Kidney epithelial cell (primary cell): ENCODE measurements around the gene ZFAND3. TPM values are rescaled to one million over a fixed set of nuclear protein-coding genes. Genes with fewer than 3 reads are reported as not detected.

Experiments
- DNase-seq: peaks from one replicate; pipeline ENCODE4 v3.0.0-alpha.2; 2010; ENCODE audit warnings: low read depth
- H3K27me3 ChIP-seq: 2 replicates; pipeline ENCODE4 v1.6.0; 2011; ENCODE audit warnings: low read length; ENCODE audit not compliant: control insufficient read depth, insufficient read depth
- H3K36me3 ChIP-seq: 2 replicates; pipeline ENCODE4 v1.5.1; 2011; ENCODE audit warnings: low read length; ENCODE audit not compliant: control insufficient read depth, insufficient read depth
- H3K4me3 ChIP-seq: 2 replicates; pipeline ENCODE4 v1.5.1; 2011; ENCODE audit warnings: low read depth, mild to moderate bottlenecking, control low read depth, low read length
- total RNA-seq: library from RNA; depleted of rRNA; stranded (reverse); fragments of >200 nt; gene quantifications from 2 replicates; pipeline ENCODE4 v1.2.3, GENCODE V29; 2015
- TF ChIP-seq, protein P1 (sequence below): IDR thresholded peaks from 2 replicates; pipeline ENCODE4 v1.5.1; 2011; ENCODE audit warnings: mild to moderate bottlenecking, moderate library complexity, low read length, control low read depth, inconsistent platforms; ENCODE audit not compliant: insufficient read depth, poor library complexity, severe bottlenecking

ZFAND3 gene
- total RNA-seq, 1 donor from 2014 or later = 49.4 TPM

DNA sequence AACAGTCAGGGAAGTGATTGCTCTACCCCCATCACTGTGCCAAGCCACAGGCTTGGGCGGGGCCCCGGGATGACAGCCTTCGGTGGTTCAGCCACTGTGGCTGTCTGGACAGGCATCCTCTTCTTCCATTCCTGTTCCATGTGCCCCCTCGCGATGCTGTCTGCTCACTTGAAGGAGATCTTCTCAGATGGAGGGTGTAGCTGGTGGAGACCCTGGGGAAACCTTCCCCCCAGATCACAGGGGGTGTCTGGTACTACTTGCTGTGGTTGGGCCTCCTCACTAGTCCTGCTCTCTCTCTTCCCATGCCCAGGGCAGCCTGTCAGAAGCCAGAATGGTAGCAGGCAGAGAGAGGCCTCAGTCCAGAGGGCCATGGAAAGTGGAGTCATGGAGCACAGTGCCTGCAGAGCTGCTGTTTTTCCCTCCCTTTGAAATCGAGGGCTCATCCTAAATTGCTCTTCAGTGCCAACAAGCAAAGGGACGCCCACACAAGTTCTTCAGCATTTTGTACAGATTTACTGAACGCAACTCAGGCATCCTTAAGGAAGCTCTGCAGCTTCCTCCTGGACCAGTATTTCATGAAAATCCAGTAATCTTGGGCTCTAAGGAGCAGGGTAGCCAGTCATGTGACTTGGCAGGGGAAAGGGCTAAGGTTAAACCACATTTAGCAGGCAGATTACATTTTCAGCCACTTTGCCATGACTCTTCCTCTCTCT lies 326.6 kb downstream of the ZFAND3 start:
- TF ChIP-seq, protein P1, sequence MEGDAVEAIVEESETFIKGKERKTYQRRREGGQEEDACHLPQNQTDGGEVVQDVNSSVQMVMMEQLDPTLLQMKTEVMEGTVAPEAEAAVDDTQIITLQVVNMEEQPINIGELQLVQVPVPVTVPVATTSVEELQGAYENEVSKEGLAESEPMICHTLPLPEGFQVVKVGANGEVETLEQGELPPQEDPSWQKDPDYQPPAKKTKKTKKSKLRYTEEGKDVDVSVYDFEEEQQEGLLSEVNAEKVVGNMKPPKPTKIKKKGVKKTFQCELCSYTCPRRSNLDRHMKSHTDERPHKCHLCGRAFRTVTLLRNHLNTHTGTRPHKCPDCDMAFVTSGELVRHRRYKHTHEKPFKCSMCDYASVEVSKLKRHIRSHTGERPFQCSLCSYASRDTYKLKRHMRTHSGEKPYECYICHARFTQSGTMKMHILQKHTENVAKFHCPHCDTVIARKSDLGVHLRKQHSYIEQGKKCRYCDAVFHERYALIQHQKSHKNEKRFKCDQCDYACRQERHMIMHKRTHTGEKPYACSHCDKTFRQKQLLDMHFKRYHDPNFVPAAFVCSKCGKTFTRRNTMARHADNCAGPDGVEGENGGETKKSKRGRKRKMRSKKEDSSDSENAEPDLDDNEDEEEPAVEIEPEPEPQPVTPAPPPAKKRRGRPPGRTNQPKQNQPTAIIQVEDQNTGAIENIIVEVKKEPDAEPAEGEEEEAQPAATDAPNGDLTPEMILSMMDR = no peak
- no peak overlapping the region for H3K4me3 ChIP-seq
- H3K27me3 ChIP-seq = no peaks in the 10 kb centered on the region
- H3K36me3 ChIP-seq = no peaks in the 10 kb centered on the region
- no peak for DNase-seq

GRCh38 chr6:38146734-38147027 lies 327.2 kb downstream of the ZFAND3 start:
- DNase-seq = no peak
- Histone ChIP-seq H3K4me3 (no peak overlapping the region), H3K36me3 (no peaks in the 10 kb centered on the region), H3K27me3 (no peaks in the 10 kb centered on the region)
- TF ChIP-seq, protein P1 = no peak

GRCh38 chr6:38148606-38149005 lies 329.1 kb downstream of the ZFAND3 start:
- no peak overlapping the region for H3K4me3 ChIP-seq
- TF ChIP-seq, protein P1 = no peak
- DNase-seq = no peak
- H3K36me3 ChIP-seq = peaks cover 1% of the 10 kb centered on the region
- no peaks in the 10 kb centered on the region for H3K27me3 ChIP-seq

GRCh38 chr6:38149531-38149930 lies 330.0 kb downstream of the ZFAND3 start:
- TF ChIP-seq, protein P1 = no peak
- Histone ChIP-seq H3K27me3 (no peaks in the 10 kb centered on the region), H3K36me3 (peaks cover 1% of the 10 kb centered on the region), H3K4me3 (no peak overlapping the region)
- no peak for DNase-seq

- TF ChIP-seq, protein P1 = no peak
- no peak for DNase-seq
- Histone ChIP-seq H3K36me3 (peaks cover 1% of the 10 kb centered on the region), H3K4me3 (no peak overlapping the region), H3K27me3 (no peaks in the 10 kb centered on the region)
Measured at GRCh38 chr6:38150021-38150420, 330.5 kb downstream of the ZFAND3 start.

GRCh38 chr6:38150681-38151296 lies 331.3 kb downstream of the ZFAND3 start:
- H3K27me3 ChIP-seq = no peaks in the 10 kb centered on the region
- DNase-seq = no peak
- TF ChIP-seq, protein P1 = no peak

More at GRCh38 chr6:38150681-38151296, 331.3 kb downstream of the ZFAND3 start:
- H3K4me3 ChIP-seq = no peak overlapping the region
- H3K36me3 ChIP-seq = peaks cover 1% of the 10 kb centered on the region
